ENCODE data around the gene ADIPOQ.

DNA sequence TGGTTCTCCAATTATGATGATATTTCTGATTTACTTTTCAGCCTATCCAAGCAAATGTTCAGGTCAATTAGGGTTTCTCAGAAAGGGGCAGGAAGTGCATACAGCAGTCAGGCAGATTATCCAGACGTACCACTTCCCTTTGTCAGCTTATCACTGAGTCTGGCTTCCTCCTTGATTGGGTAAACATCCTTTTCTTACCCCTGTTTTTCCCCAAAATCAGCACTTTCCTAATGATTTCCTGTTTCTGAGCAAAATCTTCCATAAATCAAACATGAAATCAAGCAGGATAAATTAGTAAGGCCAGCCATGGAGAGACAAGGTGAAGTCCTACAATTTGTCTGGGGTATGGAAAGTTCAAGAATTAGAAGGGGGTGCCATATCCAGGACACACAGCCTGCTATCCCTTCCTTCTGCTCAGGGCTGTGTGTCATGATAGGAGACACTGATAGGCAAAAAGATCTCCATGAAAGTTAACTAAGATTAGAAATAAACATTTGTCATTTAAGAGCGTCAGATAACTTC is 29.0 kb downstream of the ADIPOQ start:
- no peak for TF ChIP-seq EZH2phosphoT487 (IDR thresholded peaks at IDR 0.05; ENCODE audit: low read depth)
- TF ChIP-seq, protein P1, sequence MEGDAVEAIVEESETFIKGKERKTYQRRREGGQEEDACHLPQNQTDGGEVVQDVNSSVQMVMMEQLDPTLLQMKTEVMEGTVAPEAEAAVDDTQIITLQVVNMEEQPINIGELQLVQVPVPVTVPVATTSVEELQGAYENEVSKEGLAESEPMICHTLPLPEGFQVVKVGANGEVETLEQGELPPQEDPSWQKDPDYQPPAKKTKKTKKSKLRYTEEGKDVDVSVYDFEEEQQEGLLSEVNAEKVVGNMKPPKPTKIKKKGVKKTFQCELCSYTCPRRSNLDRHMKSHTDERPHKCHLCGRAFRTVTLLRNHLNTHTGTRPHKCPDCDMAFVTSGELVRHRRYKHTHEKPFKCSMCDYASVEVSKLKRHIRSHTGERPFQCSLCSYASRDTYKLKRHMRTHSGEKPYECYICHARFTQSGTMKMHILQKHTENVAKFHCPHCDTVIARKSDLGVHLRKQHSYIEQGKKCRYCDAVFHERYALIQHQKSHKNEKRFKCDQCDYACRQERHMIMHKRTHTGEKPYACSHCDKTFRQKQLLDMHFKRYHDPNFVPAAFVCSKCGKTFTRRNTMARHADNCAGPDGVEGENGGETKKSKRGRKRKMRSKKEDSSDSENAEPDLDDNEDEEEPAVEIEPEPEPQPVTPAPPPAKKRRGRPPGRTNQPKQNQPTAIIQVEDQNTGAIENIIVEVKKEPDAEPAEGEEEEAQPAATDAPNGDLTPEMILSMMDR (IDR thresholded peaks at IDR 0.05; ENCODE audit: low read depth, low read length) = no peak

All from OCI-LY3 (cell line).